Loucy (cell line): ENCODE results near the gene CEP135.

Experiments used
- H2AFZ ChIP-seq: fragments of 200-600 bp; sonication (generic); 2 replicates; pipeline ENCODE4 v1.6.0; 2016; ENCODE audit warnings: antibody characterized with exemption, mild to moderate bottlenecking, low read length, moderate library complexity
- H3F3A ChIP-seq: fragments of 200-600 bp; 2 replicates; pipeline ENCODE4 v1.6.0; 2016; ENCODE audit warnings: antibody characterized with exemption, low read depth, mild to moderate bottlenecking
- H3K27me3 ChIP-seq: fragments of 200-600 bp; sonication (generic); 2 replicates; pipeline ENCODE4 v1.6.1; 2014; ENCODE audit warnings: low read length, mild to moderate bottlenecking; ENCODE audit not compliant: insufficient read depth, poor library complexity, severe bottlenecking
- H3K36me3 ChIP-seq: fragments of 200-600 bp; sonication (generic); 2 replicates; pipeline ENCODE4 v1.6.1; 2016; ENCODE audit warnings: low read length; ENCODE audit not compliant: insufficient read depth
- H3K4me1 ChIP-seq: fragments of 200-600 bp; sonication (generic); 2 replicates; pipeline ENCODE4 v1.5.1; 2014; ENCODE audit warnings: low read length, mild to moderate bottlenecking; ENCODE audit not compliant: insufficient read depth, poor library complexity, severe bottlenecking
- H3K4me2 ChIP-seq: fragments of 200-600 bp; sonication (generic); 2 replicates; pipeline ENCODE4 v1.6.0; 2014; ENCODE audit warnings: antibody characterized with exemption, low read length, low read depth, mild to moderate bottlenecking; ENCODE audit not compliant: poor library complexity, severe bottlenecking
- H3K4me3 ChIP-seq: fragments of 200-600 bp; sonication (generic); 2 replicates; pipeline ENCODE4 v1.5.1; 2014; ENCODE audit warnings: low read length, mild to moderate bottlenecking, mixed read lengths; ENCODE audit not compliant: poor library complexity, severe bottlenecking
- H3K79me2 ChIP-seq: fragments of 200-600 bp; sonication (generic); 2 replicates; pipeline ENCODE4 v1.6.1; 2014; ENCODE audit warnings: low read length; ENCODE audit not compliant: insufficient read depth
- H3K9ac ChIP-seq: fragments of 200-600 bp; sonication (generic); 2 replicates; pipeline ENCODE4 v1.6.0; 2014; ENCODE audit warnings: mild to moderate bottlenecking, low read depth, low read length, moderate library complexity; ENCODE audit not compliant: poor library complexity, severe bottlenecking
- H3K9me2 ChIP-seq: fragments of 200-600 bp; sonication (generic); replicated peaks from 2 replicates; pipeline ENCODE4 v1.6.1; 2016; ENCODE audit warnings: low read depth, low read length, mixed read lengths
- H3K9me3 ChIP-seq: fragments of 200-600 bp; sonication (generic); 2 replicates; pipeline ENCODE4 v1.6.1; 2014; ENCODE audit warnings: mild to moderate bottlenecking, antibody characterized with exemption, low read length, low read depth; ENCODE audit not compliant: insufficient read depth
- H4K20me1 ChIP-seq: fragments of 200-600 bp; sonication (generic); 2 replicates; pipeline ENCODE4 v1.6.0; 2014; ENCODE audit warnings: antibody characterized with exemption, low read length, mild to moderate bottlenecking; ENCODE audit not compliant: insufficient read depth, poor library complexity, severe bottlenecking
- CTCF ChIP-seq: fragments of 200-600 bp; sonication (generic); conservative IDR thresholded peaks from 2 replicates; pipeline ENCODE4 v1.5.1; 2014; ENCODE audit warnings: mild to moderate bottlenecking, antibody characterized with exemption, low read length
- EZH2phosphoT487 ChIP-seq: fragments of 200-600 bp; IDR thresholded peaks from 2 replicates; pipeline ENCODE4 v1.6.1; 2018; ENCODE audit warnings: antibody characterized with exemption, mild to moderate bottlenecking, moderate library complexity, borderline replicate concordance

The CEP135 gene

GRCh38 chr4:56026596-56026995, 77.9 kb downstream of the CEP135 start:
- H3K4me2 ChIP-seq, result no peak overlapping the region
- H3K36me3 ChIP-seq, result peaks cover 70% of the 10 kb centered on the region; the same call in 1 of the 2 replicates
- no peak overlapping the region for H3K9ac ChIP-seq
- TF ChIP-seq EZH2phosphoT487, result no peak
- TF ChIP-seq CTCF, result no peak
- no peaks in the 10 kb centered on the region for H3F3A ChIP-seq
- no peaks in the 10 kb centered on the region for H4K20me1 ChIP-seq
- no peaks in the 10 kb centered on the region for H3K4me1 ChIP-seq
- no peaks in the 10 kb centered on the region for H3K9me2 ChIP-seq
- H3K79me2 ChIP-seq, result no peaks in the 10 kb centered on the region
- no peaks in the 10 kb centered on the region for H3K27me3 ChIP-seq
- H2AFZ ChIP-seq, result no peak overlapping the region
- H3K9me3 ChIP-seq, result peaks cover 5% of the 10 kb centered on the region; the same call in 1 of the 2 replicates
- no peak overlapping the region for H3K4me3 ChIP-seq

GRCh38 chr4:56028165-56028564, 79.4 kb downstream of the CEP135 start:
- TF ChIP-seq EZH2phosphoT487, result no peak
- no peak for TF ChIP-seq CTCF
- Histone ChIP-seq H2AFZ (no peak overlapping the region), H3K4me1 (no peaks in the 10 kb centered on the region), H3K4me3 (no peak overlapping the region), H3K4me2 (no peak overlapping the region), H3F3A (no peaks in the 10 kb centered on the region), H3K9me2 (no peaks in the 10 kb centered on the region), H3K9me3 (peaks cover 5% of the 10 kb centered on the region; the same call in 1 of the 2 replicates), H4K20me1 (no peaks in the 10 kb centered on the region), H3K27me3 (no peaks in the 10 kb centered on the region), H3K79me2 (no peaks in the 10 kb centered on the region), H3K36me3 (peaks cover 58% of the 10 kb centered on the region; the same call in 1 of the 2 replicates), H3K9ac (no peak overlapping the region)

GRCh38 chr4:56038487-56039162, 89.9 kb downstream of the CEP135 start:
- Histone ChIP-seq H3K36me3 (no peaks in the 10 kb centered on the region), H3K4me1 (no peaks in the 10 kb centered on the region), H3K4me3 (no peak overlapping the region), H4K20me1 (no peaks in the 10 kb centered on the region), H3K27me3 (no peaks in the 10 kb centered on the region), H3K9me2 (no peaks in the 10 kb centered on the region), H2AFZ (no peak overlapping the region), H3F3A (no peaks in the 10 kb centered on the region), H3K9me3 (no peaks in the 10 kb centered on the region), H3K4me2 (no peak overlapping the region), H3K79me2 (no peaks in the 10 kb centered on the region), H3K9ac (no peak overlapping the region)
- no peak for TF ChIP-seq EZH2phosphoT487

- Histone ChIP-seq H3K4me1 (no peaks in the 10 kb centered on the region), H3K4me2 (no peak overlapping the region), H3K79me2 (no peaks in the 10 kb centered on the region), H2AFZ (no peak overlapping the region), H3K4me3 (no peak overlapping the region), H3K9me2 (no peaks in the 10 kb centered on the region), H3K27me3 (no peaks in the 10 kb centered on the region), H4K20me1 (no peaks in the 10 kb centered on the region), H3F3A (no peaks in the 10 kb centered on the region), H3K9ac (no peak overlapping the region), H3K9me3 (no peaks in the 10 kb centered on the region), H3K36me3 (no peaks in the 10 kb centered on the region)
- TF ChIP-seq CTCF (no peak), EZH2phosphoT487 (no peak)
Measured at GRCh38 chr4:56040842-56041241, 92.1 kb downstream of the CEP135 start.
